SK-N-MC (cell line): Measurements from ENCODE around the gene LSM4.
"Not testable (repeated sequence)": the region's sequence is repeated elsewhere in the genome, so short reads cannot be mapped to it uniquely, and the experiment has no call there.

Experiments
- EZH2 ChIP-seq: fragments of 200-600 bp; sonication (generic); IDR thresholded peaks from one replicate; pipeline ENCODE4 v1.6.1; 2017; ENCODE audit warnings: antibody characterized with exemption
- FOXP2 ChIP-seq: optimal IDR thresholded peaks from 2 replicates; pipeline ENCODE3; 2011; ENCODE audit warnings: mild to moderate bottlenecking, moderate library complexity; ENCODE audit not compliant: insufficient read depth; ENCODE audit errors: extremely low read length, control extremely low read depth
- POLR2AphosphoS5 ChIP-seq: IDR thresholded peaks from 2 replicates; pipeline ENCODE4 v1.6.1; 2012; ENCODE audit warnings: mild to moderate bottlenecking, low read depth, low read length, borderline replicate concordance

- not testable (repeated sequence) for TF ChIP-seq EZH2, POLR2AphosphoS5, FOXP2
These were observed 26.0 kb upstream of the LSM4 start for GRCh38 chr19:18348818-18349339.
